AG09319 (cell line): ENCODE results near the gene RAB29.
"Not testable (repeated sequence)": the region's sequence is repeated elsewhere in the genome, so short reads cannot be mapped to it uniquely, and the experiment has no call there.

Experiments
- DNase-seq: peaks from one replicate; pipeline ENCODE4 v3.0.0-alpha.2; 2010; ENCODE audit warnings: low read depth; ENCODE audit errors: extremely low read depth
- TF ChIP-seq, protein P1 (sequence below): IDR thresholded peaks from 2 replicates; pipeline ENCODE4 v1.5.1; 2011; ENCODE audit warnings: low read depth, mild to moderate bottlenecking, inconsistent platforms, low read length, moderate library complexity

The RAB29 gene

DNA sequence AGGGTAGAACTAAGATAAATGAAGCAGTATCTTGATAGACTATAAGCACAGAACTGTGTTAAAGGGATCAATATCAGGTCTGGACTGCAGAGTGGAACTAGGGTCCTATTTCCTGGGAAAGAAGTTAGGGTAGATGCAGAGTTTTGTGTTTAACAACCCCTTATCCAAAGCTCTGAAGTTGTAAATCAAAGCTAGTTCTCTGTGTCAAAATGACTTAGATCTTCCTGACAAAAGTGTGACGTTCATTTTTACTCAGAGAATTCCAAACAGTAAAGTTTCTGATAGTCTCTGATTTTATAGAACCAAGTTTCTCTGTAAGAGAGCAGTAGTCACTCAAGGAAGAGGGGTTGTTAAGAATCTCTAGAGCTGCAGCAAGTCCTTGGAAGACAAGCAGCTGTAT is 33.6 kb downstream of the RAB29 start:
- no peak for DNase-seq
- TF ChIP-seq, protein P1, sequence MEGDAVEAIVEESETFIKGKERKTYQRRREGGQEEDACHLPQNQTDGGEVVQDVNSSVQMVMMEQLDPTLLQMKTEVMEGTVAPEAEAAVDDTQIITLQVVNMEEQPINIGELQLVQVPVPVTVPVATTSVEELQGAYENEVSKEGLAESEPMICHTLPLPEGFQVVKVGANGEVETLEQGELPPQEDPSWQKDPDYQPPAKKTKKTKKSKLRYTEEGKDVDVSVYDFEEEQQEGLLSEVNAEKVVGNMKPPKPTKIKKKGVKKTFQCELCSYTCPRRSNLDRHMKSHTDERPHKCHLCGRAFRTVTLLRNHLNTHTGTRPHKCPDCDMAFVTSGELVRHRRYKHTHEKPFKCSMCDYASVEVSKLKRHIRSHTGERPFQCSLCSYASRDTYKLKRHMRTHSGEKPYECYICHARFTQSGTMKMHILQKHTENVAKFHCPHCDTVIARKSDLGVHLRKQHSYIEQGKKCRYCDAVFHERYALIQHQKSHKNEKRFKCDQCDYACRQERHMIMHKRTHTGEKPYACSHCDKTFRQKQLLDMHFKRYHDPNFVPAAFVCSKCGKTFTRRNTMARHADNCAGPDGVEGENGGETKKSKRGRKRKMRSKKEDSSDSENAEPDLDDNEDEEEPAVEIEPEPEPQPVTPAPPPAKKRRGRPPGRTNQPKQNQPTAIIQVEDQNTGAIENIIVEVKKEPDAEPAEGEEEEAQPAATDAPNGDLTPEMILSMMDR: no peak

DNA sequence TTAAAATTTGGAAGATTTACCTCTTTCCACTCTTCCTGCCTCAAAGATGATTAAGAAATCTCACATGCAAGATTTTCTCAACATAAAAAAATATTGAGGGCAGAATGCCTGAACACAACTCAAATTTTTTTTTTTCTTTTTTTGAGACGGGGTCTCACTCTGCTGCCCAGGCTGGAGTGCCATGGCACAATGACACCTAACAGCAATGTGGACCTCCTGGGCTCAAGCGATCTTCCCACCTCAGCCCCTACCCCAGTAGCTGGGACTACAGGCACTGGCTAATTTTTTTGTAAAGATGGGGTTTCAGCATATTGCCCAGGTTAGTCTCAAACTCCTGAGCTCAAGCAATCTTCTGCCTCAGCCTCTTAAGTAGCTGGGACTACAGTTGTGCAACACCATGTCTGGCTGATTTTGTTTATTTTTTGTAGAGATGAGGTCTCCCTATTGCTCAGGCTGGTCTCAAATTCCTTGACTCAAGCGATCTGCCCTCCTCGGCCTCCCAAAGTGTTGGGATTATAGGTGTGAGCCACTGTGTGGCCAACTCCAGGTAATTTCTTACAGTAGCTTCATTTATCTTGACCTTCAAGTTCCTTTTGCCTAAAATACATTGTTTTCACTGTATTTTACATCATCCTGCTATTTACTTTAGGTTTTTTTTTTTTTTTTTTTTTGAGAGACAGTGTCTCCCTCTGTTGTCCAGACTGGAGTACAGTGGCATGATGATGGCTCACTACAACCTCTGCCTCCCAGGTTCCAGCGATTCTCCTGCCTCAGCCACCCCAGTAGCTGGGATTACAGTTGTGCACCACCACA is 35.7 kb downstream of the RAB29 start:
- peak; percentile 64 for DNase-seq
- TF ChIP-seq, protein P1: peak; percentile 31

DNA sequence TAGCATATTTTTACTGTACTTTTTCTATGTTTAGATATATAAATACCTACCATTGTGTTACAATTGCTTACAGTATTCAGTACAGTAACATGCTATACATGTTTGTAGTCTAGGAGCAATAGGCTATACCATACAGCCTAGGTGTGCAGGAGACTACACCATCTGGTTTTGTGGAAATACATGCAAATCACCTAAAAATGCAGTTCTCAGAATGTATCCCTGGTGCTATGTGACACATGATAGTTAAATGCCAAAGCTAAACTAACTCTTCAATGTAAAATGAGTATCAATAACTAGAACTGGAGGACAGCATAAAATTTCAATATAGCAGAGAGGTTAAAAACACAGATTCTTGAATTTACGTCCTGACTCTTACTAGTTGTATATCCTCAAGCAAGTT is 40.1 kb downstream of the RAB29 start:
- TF ChIP-seq, protein P1: no peak
- no peak for DNase-seq

DNA sequence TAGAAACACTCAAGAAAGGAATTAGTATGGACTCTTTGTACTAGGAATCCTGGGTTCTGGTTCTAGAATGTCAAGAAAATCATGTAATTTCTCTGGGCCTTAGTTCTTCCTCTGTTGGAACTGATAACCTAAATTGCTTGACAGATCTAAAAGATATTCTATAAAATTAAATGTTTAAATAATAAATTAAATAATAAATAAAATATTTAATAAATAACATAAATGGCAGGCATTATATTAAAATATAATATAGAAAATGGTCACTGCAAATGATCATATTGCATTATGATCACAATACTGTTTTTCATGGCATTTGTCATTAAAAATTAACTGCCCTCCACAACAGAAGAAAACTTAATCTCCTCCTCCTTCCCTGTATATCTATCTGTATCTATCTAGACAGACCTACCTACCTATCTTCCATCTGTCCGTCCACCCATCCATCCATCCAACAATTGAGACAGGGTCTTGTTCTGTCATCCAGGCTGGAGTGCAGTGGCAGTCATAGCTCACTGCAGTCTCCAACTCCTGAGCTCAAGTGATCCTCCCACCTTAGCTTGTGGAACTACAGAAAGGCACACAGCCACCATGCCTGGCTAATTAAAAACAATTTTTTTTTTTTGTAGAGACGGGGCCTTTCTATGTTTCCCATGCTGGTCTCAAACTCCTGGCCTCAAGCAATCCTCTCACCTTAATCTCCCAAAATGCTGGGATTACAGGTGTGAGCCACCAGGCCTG is 41.7 kb downstream of the RAB29 start:
- TF ChIP-seq, protein P1: no peak
- no peak for DNase-seq

DNA sequence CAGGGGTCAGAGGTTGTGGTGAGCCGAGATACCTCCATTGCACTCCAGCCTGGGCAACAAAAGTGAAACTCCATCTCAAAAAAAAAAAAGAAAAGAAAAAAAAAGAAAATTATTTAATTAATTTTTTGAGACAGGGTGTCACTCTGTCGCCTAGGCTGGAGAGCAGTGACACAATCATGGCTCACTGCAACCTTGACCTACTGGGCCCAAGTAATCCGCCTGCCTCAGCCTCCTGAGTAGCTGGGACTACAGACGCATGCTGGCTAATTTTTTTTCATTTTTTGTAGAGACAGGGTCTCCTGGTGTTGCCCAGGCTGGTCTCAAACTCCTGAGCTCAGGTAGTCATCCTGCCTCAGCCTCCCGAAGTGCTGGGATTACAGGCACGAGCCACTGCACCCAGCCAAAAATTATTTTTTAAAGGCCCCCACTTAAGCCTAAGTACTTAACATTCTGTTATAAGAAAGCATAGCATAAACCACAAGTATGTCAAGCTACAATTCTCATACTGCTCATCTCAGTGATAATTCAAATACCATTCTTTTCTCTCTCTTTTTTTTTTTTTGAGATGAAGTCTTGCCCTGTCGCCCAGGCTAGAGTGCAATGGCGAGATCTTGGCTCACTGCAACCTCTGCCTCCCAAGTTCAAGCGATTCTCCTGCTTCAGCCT is 45.2 kb downstream of the RAB29 start:
- no peak for DNase-seq
- TF ChIP-seq, protein P1: no peak

DNA sequence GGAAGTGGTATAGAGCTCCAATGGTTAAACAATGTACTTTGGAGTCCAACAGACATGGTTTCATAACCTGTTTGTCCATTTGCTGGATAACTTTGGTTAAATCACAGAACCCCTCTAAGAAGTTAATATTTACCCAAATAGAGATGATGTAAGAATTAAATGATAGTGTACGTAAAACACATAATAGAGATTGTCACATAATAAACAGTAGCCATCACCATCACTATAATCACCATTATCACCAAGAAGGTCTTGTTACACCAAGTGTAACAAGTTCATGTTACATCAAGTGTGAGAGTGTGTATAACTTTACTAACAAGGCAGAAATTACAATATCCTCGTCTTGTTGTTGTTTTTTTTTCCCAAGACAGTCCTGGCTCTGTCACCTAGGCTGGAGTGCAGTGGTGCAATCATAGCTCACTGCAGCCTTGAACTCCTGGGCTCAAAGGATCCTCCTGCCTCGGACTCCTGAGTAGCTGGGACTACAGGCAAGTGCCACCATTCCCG is 48.6 kb downstream of the RAB29 start:
- no peak for DNase-seq
- TF ChIP-seq, protein P1: no peak

DNA sequence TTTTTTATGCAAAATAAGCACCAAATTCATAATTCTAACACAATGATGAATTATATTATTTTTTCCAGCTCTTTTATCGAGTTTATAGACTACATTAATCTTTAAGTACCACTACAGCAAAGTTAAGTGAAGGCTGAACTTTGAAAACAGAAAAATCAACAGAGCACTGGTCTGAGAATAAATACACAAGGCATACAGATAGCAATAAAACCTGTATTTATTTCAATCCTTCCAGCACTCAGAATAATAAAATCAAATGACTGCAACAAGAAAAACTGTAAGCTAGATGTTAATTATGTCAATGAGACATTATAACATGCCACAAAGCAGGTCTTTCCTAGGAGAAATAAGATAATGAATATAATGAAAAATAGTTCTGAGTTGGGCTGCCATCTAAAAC is 49.8 kb downstream of the RAB29 start:
- TF ChIP-seq, protein P1: no peak
- no peak for DNase-seq

DNA sequence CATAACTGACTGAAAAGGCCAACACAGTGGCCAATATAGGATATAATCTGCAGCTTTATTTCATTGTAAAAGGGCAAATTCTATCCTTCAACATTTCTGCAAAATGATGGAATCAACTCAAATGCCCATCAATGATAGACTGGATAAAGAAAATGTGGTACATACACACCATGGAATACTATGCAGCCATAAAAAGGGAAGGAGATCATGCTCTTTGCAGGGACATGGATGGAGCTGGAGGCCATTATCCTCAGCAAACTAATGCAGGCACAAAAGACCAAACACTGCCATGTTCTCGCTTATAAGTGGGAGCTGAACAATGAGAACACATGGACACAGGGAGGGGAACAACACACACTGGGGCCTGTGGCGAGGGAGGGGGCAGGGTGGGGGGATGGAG is 54.5 kb downstream of the RAB29 start:
- DNase-seq: not testable (repeated sequence)
